Thyroid gland (tissue), 4 donors: ENCODE measurements around the gene CCR6.

Experiments
- POLR2A ChIP-seq, 2 donors: fragments of 450-650 bp; IDR thresholded peaks; one replicate each; pipeline ENCODE4 v1.6.1; 2017; ENCODE audit warnings: antibody characterized with exemption in 2 of 2, mild to moderate bottlenecking in 2 of 2, moderate library complexity in 1 of 2
- TF ChIP-seq, protein P1 (sequence below), 6 experiments: fragments of 200-600 bp in 3 of 6; fragments of 450-650 bp in 3 of 6; sonication (generic) in 3 of 6; IDR thresholded peaks; one replicate each; pipeline ENCODE4 v1.5.1; 2016 to 2019; ENCODE audit warnings: antibody characterized with exemption in 6 of 6, mild to moderate bottlenecking in 2 of 6, inconsistent platforms in 1 of 6, moderate library complexity in 1 of 6

DNA sequence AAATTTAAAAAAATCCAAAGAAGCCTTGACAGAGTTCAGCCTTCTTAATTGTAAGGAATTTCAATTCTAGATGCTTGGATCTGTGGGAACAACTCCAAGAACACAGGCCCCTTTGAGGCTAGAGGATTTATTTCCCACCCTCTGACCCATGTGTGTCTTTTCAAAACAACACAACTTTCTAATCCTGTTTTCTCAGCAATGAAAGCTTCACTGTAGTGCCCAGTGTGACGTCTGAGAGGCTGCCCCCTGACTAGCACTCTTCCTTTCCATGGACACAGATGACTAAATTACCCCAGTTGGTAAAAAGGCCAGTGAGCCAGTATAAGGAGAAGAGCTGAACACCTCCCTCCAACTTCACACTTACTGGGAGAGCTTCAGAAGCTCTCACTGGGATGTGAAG is 16.5 kb upstream of the CCR6 start:
- TF ChIP-seq, protein P1, sequence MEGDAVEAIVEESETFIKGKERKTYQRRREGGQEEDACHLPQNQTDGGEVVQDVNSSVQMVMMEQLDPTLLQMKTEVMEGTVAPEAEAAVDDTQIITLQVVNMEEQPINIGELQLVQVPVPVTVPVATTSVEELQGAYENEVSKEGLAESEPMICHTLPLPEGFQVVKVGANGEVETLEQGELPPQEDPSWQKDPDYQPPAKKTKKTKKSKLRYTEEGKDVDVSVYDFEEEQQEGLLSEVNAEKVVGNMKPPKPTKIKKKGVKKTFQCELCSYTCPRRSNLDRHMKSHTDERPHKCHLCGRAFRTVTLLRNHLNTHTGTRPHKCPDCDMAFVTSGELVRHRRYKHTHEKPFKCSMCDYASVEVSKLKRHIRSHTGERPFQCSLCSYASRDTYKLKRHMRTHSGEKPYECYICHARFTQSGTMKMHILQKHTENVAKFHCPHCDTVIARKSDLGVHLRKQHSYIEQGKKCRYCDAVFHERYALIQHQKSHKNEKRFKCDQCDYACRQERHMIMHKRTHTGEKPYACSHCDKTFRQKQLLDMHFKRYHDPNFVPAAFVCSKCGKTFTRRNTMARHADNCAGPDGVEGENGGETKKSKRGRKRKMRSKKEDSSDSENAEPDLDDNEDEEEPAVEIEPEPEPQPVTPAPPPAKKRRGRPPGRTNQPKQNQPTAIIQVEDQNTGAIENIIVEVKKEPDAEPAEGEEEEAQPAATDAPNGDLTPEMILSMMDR (IDR thresholded peaks at IDR 0.05): no peak
- no peak for TF ChIP-seq POLR2A (IDR thresholded peaks at IDR 0.05)
